Neural cell (in vitro differentiated cells): ENCODE results near the gene FER1L5. TPM values are rescaled to one million over a fixed set of nuclear protein-coding genes. Genes with fewer than 3 reads are reported as not detected.

ENCODE experiments used
- H2AFZ ChIP-seq: fragments of 200-600, 300-800 bp; sonication (generic), shearing (Covaris generic); 2 replicates; pipeline ENCODE4 v1.6.0; 2014; ENCODE audit warnings: low read depth, mild to moderate bottlenecking, antibody characterized with exemption, low read length, moderate library complexity
- H3F3A ChIP-seq: fragments of 200-600 bp; shearing (Covaris generic); 2 replicates; pipeline ENCODE4 v1.6.1; 2016; ENCODE audit warnings: mild to moderate bottlenecking, moderate library complexity, mixed read lengths, antibody characterized with exemption, low read length; ENCODE audit not compliant: insufficient read depth, poor library complexity, severe bottlenecking
- H3K27ac ChIP-seq: fragments of 200-600, 300-800 bp; sonication (generic), shearing (Covaris generic); 2 replicates; pipeline ENCODE4 v1.5.1; 2014; ENCODE audit warnings: mild to moderate bottlenecking, low read length, moderate library complexity
- H3K27me3 ChIP-seq: fragments of 300-800, 200-600 bp; sonication (generic), shearing (Covaris generic); 2 replicates; pipeline ENCODE4 v1.6.0; 2014; ENCODE audit warnings: mild to moderate bottlenecking, low read depth, low read length, moderate library complexity; ENCODE audit not compliant: insufficient read depth
- H3K36me3 ChIP-seq: fragments of 300-800, 200-600 bp; sonication (generic), shearing (Covaris generic); 2 replicates; pipeline ENCODE4 v1.5.1; 2014; ENCODE audit warnings: mild to moderate bottlenecking, antibody characterized with exemption, low read length, moderate library complexity; ENCODE audit not compliant: insufficient read depth
- H3K4me2 ChIP-seq: fragments of 300-800, 200-600 bp; sonication (generic), shearing (Covaris generic); 2 replicates; pipeline ENCODE4 v1.6.0; 2014; ENCODE audit warnings: mild to moderate bottlenecking, low read length
- H3K4me3 ChIP-seq: fragments of 300-800, 200-600 bp; sonication (generic), shearing (Covaris generic); 2 replicates; pipeline ENCODE4 v1.5.1; 2014; ENCODE audit warnings: mild to moderate bottlenecking, low read length, moderate library complexity
- H3K79me2 ChIP-seq: fragments of 200-600 bp; shearing (Covaris generic); replicated peaks from 2 replicates; pipeline ENCODE4 v1.6.0; 2014; ENCODE audit warnings: mild to moderate bottlenecking, low read length, moderate library complexity; ENCODE audit not compliant: insufficient read depth
- H3K9ac ChIP-seq: fragments of 300-800, 200-600 bp; sonication (generic), shearing (Covaris generic); 2 replicates; pipeline ENCODE4 v1.6.1; 2016; ENCODE audit warnings: mild to moderate bottlenecking, low read length, mixed read lengths
- H3K9me2 ChIP-seq: fragments of 200-600 bp; shearing (Covaris generic); 2 replicates; pipeline ENCODE4 v1.6.1; 2016; ENCODE audit warnings: mild to moderate bottlenecking, low read length, mixed read lengths; ENCODE audit not compliant: insufficient read depth
- H3K9me3 ChIP-seq: fragments of 200-600, 300-800 bp; sonication (generic), shearing (Covaris generic); 2 replicates; pipeline ENCODE4 v1.6.1; 2016; ENCODE audit warnings: mild to moderate bottlenecking, mixed run types, low read length, moderate library complexity, mixed read lengths
- H4K20me1 ChIP-seq: fragments of 200-600 bp; shearing (Covaris generic); 2 replicates; pipeline ENCODE4 v1.6.1; 2016; ENCODE audit warnings: mild to moderate bottlenecking, mixed run types; ENCODE audit not compliant: insufficient read depth
- CTCF ChIP-seq: fragments of 450-650 bp; IDR thresholded peaks from 2 replicates; pipeline ENCODE4 v1.5.1; 2014; ENCODE audit warnings: antibody characterized with exemption, mild to moderate bottlenecking, moderate library complexity; ENCODE audit not compliant: poor library complexity, severe bottlenecking
- EP300 ChIP-seq: fragments of 450-650 bp; conservative IDR thresholded peaks from 2 replicates; pipeline ENCODE4 v1.6.1; 2014; ENCODE audit warnings: antibody characterized with exemption, mild to moderate bottlenecking, moderate library complexity; ENCODE audit not compliant: poor library complexity, severe bottlenecking
- EZH2 ChIP-seq: fragments of 200-600, 300-800 bp; shearing (Covaris generic), sonication (generic); IDR thresholded peaks from 2 replicates; pipeline ENCODE4 v1.6.1; 2014; ENCODE audit warnings: antibody characterized with exemption, low read length, borderline replicate concordance, mild to moderate bottlenecking; ENCODE audit not compliant: insufficient read depth, poor library complexity, severe bottlenecking
- MXI1 ChIP-seq: fragments of 450-650 bp; conservative IDR thresholded peaks from 2 replicates; pipeline ENCODE4 v1.6.1; 2014; ENCODE audit warnings: antibody characterized with exemption, mild to moderate bottlenecking; ENCODE audit not compliant: poor library complexity, severe bottlenecking
- POLR2AphosphoS5 ChIP-seq: IDR thresholded peaks from 2 replicates; pipeline ENCODE4 v1.6.1; 2012
- RAD21 ChIP-seq: fragments of 450-650 bp; conservative IDR thresholded peaks from 2 replicates; pipeline ENCODE4 v1.6.1; 2014; ENCODE audit warnings: antibody characterized with exemption, mild to moderate bottlenecking, moderate library complexity
- SMC3 ChIP-seq: fragments of 450-650 bp; conservative IDR thresholded peaks from 2 replicates; pipeline ENCODE4 v1.6.1; 2014; ENCODE audit warnings: antibody characterized with exemption, mild to moderate bottlenecking, moderate library complexity; ENCODE audit not compliant: poor library complexity
- TAF1 ChIP-seq: IDR thresholded peaks from 2 replicates; pipeline ENCODE4 v1.6.1; 2012; ENCODE audit warnings: low read depth
- polyA plus RNA-seq: library from polyadenylated mRNA; depleted of rRNA; stranded (reverse); fragments of >200 nt; gene quantifications from 2 replicates; pipeline ENCODE4 v1.2.3, GENCODE V29; 2014
- TF ChIP-seq, protein P1 (sequence below): IDR thresholded peaks from 2 replicates; pipeline ENCODE4 v1.6.1; 2012; ENCODE audit warnings: borderline replicate concordance

Gene FER1L5
- polyA plus RNA-seq, 1 donor from 2014 or later = 0.28 TPM

DNA sequence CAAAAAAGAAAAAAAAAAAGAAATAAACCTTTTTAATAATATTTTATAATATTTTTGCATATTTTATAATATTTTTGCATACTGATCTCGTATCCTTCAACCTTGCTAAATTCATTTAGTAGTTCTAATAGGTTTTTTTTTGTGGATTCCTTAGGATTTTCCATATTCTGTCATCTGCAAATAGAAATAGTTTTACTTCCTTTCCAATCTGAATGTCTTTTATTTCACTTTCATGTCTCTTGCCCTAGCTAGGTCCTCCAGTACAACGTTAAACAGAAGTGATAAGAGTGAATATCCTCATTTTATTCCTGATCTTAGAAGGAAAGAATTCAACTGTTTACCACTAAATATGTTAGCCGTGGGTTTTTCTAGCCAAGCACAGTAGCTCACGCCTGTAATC, 83.6 kb downstream of the FER1L5 start (continued):
- no peak for TF ChIP-seq RAD21

DNA sequence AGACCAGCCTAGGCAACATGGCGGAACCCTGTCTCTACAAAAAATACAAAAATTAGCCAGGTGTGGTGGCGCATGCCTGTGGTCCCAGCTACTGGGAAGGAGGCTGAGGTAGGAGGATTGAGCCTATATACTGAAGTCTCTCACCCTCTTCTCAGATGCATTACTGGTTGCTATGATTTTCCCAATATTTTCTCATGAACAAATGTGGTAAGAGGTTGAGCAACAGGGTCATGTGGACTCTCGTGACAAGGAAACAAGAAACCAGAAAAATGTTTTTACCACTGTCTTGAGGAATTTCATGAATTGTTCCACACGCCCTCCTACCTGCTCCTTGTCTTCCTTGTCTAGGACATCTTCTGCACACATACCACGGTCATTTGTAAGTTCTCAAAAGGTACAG, 84.9 kb downstream of the FER1L5 start:
- Histone ChIP-seq H3K27me3 (no peaks in the 10 kb centered on the region), H3F3A (no peaks in the 10 kb centered on the region), H4K20me1 (no peaks in the 10 kb centered on the region), H3K4me3 (no peak overlapping the region), H2AFZ (no peak overlapping the region), H3K4me2 (no peak overlapping the region), H3K9me2 (no peaks in the 10 kb centered on the region), H3K36me3 (no peaks in the 10 kb centered on the region), H3K79me2 (no peaks in the 10 kb centered on the region), H3K27ac (no peak overlapping the region), H3K9me3 (no peaks in the 10 kb centered on the region), H3K9ac (no peak overlapping the region)
- no peak for TF ChIP-seq EP300
- TF ChIP-seq CTCF = no peak
- no peak for TF ChIP-seq POLR2AphosphoS5
- TF ChIP-seq, protein P1, sequence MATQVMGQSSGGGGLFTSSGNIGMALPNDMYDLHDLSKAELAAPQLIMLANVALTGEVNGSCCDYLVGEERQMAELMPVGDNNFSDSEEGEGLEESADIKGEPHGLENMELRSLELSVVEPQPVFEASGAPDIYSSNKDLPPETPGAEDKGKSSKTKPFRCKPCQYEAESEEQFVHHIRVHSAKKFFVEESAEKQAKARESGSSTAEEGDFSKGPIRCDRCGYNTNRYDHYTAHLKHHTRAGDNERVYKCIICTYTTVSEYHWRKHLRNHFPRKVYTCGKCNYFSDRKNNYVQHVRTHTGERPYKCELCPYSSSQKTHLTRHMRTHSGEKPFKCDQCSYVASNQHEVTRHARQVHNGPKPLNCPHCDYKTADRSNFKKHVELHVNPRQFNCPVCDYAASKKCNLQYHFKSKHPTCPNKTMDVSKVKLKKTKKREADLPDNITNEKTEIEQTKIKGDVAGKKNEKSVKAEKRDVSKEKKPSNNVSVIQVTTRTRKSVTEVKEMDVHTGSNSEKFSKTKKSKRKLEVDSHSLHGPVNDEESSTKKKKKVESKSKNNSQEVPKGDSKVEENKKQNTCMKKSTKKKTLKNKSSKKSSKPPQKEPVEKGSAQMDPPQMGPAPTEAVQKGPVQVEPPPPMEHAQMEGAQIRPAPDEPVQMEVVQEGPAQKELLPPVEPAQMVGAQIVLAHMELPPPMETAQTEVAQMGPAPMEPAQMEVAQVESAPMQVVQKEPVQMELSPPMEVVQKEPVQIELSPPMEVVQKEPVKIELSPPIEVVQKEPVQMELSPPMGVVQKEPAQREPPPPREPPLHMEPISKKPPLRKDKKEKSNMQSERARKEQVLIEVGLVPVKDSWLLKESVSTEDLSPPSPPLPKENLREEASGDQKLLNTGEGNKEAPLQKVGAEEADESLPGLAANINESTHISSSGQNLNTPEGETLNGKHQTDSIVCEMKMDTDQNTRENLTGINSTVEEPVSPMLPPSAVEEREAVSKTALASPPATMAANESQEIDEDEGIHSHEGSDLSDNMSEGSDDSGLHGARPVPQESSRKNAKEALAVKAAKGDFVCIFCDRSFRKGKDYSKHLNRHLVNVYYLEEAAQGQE = no peak
- TF ChIP-seq MXI1 = no peak
- TF ChIP-seq EZH2 = no peak
- no peak for TF ChIP-seq TAF1
- no peak for TF ChIP-seq SMC3
- TF ChIP-seq RAD21 = no peak

- no peak overlapping the region for H2AFZ ChIP-seq
- no peak overlapping the region for H3K4me2 ChIP-seq
- H3K27me3 ChIP-seq = no peaks in the 10 kb centered on the region
- no peaks in the 10 kb centered on the region for H4K20me1 ChIP-seq
- H3K27ac ChIP-seq = no peak overlapping the region
- no peaks in the 10 kb centered on the region for H3K9me2 ChIP-seq
- H3K36me3 ChIP-seq = no peaks in the 10 kb centered on the region
- no peaks in the 10 kb centered on the region for H3K79me2 ChIP-seq
- TF ChIP-seq, protein P1 = no peak
- no peak overlapping the region for H3K4me3 ChIP-seq
- no peaks in the 10 kb centered on the region for H3K9me3 ChIP-seq
- H3F3A ChIP-seq = no peaks in the 10 kb centered on the region
- no peak overlapping the region for H3K9ac ChIP-seq
Measured at GRCh38 chr2:96729748-96730147, 87.2 kb downstream of the FER1L5 start.
